Measurements from ENCODE around the gene ADORA1.

ADORA1 gene

GRCh38 chr1:203099805-203100515 is 27.6 kb upstream of the ADORA1 start:
- peaks cover 5% of the 10 kb centered on the region; the same call in 1 of the 2 replicates for H3K4me1 ChIP-seq (ENCODE audit: low read length)
- no peak overlapping the region for H3K4me2 ChIP-seq (ENCODE audit: low read depth, low read length)
- H2AFZ ChIP-seq (ENCODE audit: low read length): no peak overlapping the region
- H3K79me2 ChIP-seq (ENCODE audit: low read length): no peaks in the 10 kb centered on the region
- no peak overlapping the region for H3K9ac ChIP-seq (ENCODE audit: low read length)
- no peaks in the 10 kb centered on the region for H3F3A ChIP-seq (ENCODE audit: insufficient read depth, low read length)
- no peak overlapping the region for H3K27ac ChIP-seq (ENCODE audit: low read length)
- no peaks in the 10 kb centered on the region for H3K36me3 ChIP-seq (replicated peaks; ENCODE audit: insufficient read depth, low read length)
- no peak for DNase-seq
- H3K9me3 ChIP-seq (replicated peaks; ENCODE audit: insufficient read depth, low read length): no peaks in the 10 kb centered on the region
- no peaks in the 10 kb centered on the region for H3K9me2 ChIP-seq (replicated peaks; ENCODE audit: insufficient read depth, low read length)
- no peaks in the 10 kb centered on the region for H4K20me1 ChIP-seq (ENCODE audit: insufficient read depth, low read length)
- no peaks in the 10 kb centered on the region for H3K27me3 ChIP-seq (replicated peaks; ENCODE audit: insufficient read depth, low read length)
- TF ChIP-seq EZH2 (optimal IDR thresholded peaks at IDR 0.05; ENCODE audit: low read depth, low read length) (no peak), CTCF (IDR thresholded peaks at IDR 0.05; ENCODE audit: low read length) (no peak)
- H3K4me3 ChIP-seq (ENCODE audit: low read length): no peak overlapping the region

GRCh38 chr1:203100516-203100869 is 27.0 kb upstream of the ADORA1 start:
- no peaks in the 10 kb centered on the region for H3F3A ChIP-seq (ENCODE audit: insufficient read depth, low read length)
- TF ChIP-seq EZH2phosphoT487 (IDR thresholded peaks at IDR 0.05; ENCODE audit: low read length): no peak
- no peak for TF ChIP-seq EZH2 (optimal IDR thresholded peaks at IDR 0.05; ENCODE audit: low read depth, low read length)
- TF ChIP-seq CTCF (IDR thresholded peaks at IDR 0.05; ENCODE audit: low read length): no peak
- H4K20me1 ChIP-seq (ENCODE audit: insufficient read depth, low read length): no peaks in the 10 kb centered on the region
- H3K9ac ChIP-seq (ENCODE audit: low read length): no peak overlapping the region
- no peaks in the 10 kb centered on the region for H3K36me3 ChIP-seq (replicated peaks; ENCODE audit: insufficient read depth, low read length)
- peaks cover 5% of the 10 kb centered on the region; the same call in 1 of the 2 replicates for H3K4me1 ChIP-seq (ENCODE audit: low read length)
- H3K27ac ChIP-seq (ENCODE audit: low read length): no peak overlapping the region
- H3K9me2 ChIP-seq (replicated peaks; ENCODE audit: insufficient read depth, low read length): no peaks in the 10 kb centered on the region
- no peak for DNase-seq
- no peak overlapping the region for H2AFZ ChIP-seq (ENCODE audit: low read length)
- H3K4me2 ChIP-seq (ENCODE audit: low read depth, low read length): no peak overlapping the region
- H3K79me2 ChIP-seq (ENCODE audit: low read length): no peaks in the 10 kb centered on the region
- H3K27me3 ChIP-seq (replicated peaks; ENCODE audit: insufficient read depth, low read length): no peaks in the 10 kb centered on the region
- H3K9me3 ChIP-seq (replicated peaks; ENCODE audit: insufficient read depth, low read length): no peaks in the 10 kb centered on the region
- no peak overlapping the region for H3K4me3 ChIP-seq (ENCODE audit: low read length)

DNA sequence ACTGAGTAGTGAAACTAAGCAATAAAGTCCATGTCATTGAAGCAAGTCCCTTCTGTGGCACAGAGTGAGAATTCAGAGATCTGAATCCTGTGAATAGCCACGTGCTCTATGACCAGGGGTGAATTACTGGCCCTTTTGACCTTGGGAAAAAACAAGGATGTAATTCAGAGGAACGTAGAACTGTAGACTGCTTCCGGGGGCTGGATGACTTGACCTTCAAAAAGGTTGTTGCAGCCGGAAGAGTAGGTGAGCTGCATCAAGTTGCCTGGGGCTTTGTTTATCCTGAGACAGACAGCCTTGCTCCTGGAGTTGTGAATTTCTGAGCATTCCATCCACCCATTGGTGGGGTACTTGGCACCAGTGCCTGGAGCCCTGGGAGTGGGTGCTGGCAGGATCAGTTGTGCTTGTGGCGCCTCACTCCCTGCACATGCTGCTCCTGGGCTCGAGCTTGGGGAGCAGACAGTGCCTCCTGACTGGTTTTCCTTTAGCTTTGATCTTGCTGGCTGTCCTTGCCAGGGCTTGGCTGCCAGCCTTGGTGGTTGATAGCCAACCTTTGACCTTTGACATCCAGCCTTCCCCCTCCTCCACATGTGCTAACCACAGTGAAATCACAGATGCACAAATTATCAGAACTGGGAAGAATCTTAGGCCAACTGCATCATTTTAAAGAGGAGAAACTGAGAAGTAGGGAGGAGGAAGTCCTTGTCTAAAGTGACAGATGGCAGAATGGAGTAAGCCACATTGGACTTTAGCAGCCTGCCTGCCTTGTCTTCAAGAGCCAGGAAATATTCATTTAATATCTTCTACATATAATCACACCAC is 25.5 kb upstream of the ADORA1 start:
- Histone ChIP-seq H3K27ac (ENCODE audit: low read length) (no peak overlapping the region), H3K4me1 (ENCODE audit: low read length) (peaks cover 5% of the 10 kb centered on the region; the same call in 1 of the 2 replicates), H3K9me2 (replicated peaks; ENCODE audit: insufficient read depth, low read length) (no peaks in the 10 kb centered on the region), H4K20me1 (ENCODE audit: insufficient read depth, low read length) (no peaks in the 10 kb centered on the region), H3K9me3 (replicated peaks; ENCODE audit: insufficient read depth, low read length) (no peaks in the 10 kb centered on the region), H3K4me2 (ENCODE audit: low read depth, low read length) (no peak overlapping the region), H3K4me3 (ENCODE audit: low read length) (no peak overlapping the region), H3K9ac (ENCODE audit: low read length) (no peak overlapping the region), H3K36me3 (replicated peaks; ENCODE audit: insufficient read depth, low read length) (no peaks in the 10 kb centered on the region), H3K27me3 (replicated peaks; ENCODE audit: insufficient read depth, low read length) (no peaks in the 10 kb centered on the region), H2AFZ (ENCODE audit: low read length) (no peak overlapping the region), H3K79me2 (ENCODE audit: low read length) (no peaks in the 10 kb centered on the region), H3F3A (ENCODE audit: insufficient read depth, low read length) (no peaks in the 10 kb centered on the region)
- TF ChIP-seq EZH2phosphoT487 (IDR thresholded peaks at IDR 0.05; ENCODE audit: low read length): no peak
- no peak for TF ChIP-seq CTCF (IDR thresholded peaks at IDR 0.05; ENCODE audit: low read length)
- no peak for TF ChIP-seq EZH2 (optimal IDR thresholded peaks at IDR 0.05; ENCODE audit: low read depth, low read length)
- DNase-seq: no peak

Measured in MM.1S (cell line).